B cell (primary cell): ENCODE measurements around the gene NOL4L. TPM values are rescaled to one million over a fixed set of nuclear protein-coding genes. Genes with fewer than 3 reads are reported as not detected.

Experiments used
- ATAC-seq: fragments of 200-7000 bp; cut with Tn5 transposase; one replicate; pipeline ENCODE4 v1.10.0; 2021; ENCODE audit warnings: low read depth, mild to moderate bottlenecking, moderate number of reproducible peaks, moderate library complexity
- CTCF ChIA-PET: fragments of 350-600 bp; sonication (Branson Sonifier 250); formaldehyde crosslinking; loops from one replicate; lab custom pipeline; 2021; ENCODE audit warnings: antibody characterized with exemption, inconsistent platforms; lab: Charles Lee
- POLR2A ChIA-PET: fragments of 350-600 bp; sonication (Branson Sonifier 250); formaldehyde crosslinking; loops from one replicate; lab custom pipeline; 2021; ENCODE audit warnings: antibody characterized with exemption; lab: Charles Lee
- DNase-seq: peaks from one replicate; pipeline ENCODE4 v3.0.0; 2013
- H2AFZ ChIP-seq: 2 replicates; pipeline ENCODE4 v1.6.1; 2012; ENCODE audit warnings: mild to moderate bottlenecking, low read depth, low read length; ENCODE audit not compliant: insufficient read depth, poor library complexity, severe bottlenecking
- H3K27ac ChIP-seq, 2 donors: 1 replicate in 1 of 2; 2 replicates in 1 of 2; pipeline ENCODE4 v1.5.1; 2012 to 2013; ENCODE audit warnings: low read length in 2 of 2, mild to moderate bottlenecking in 2 of 2, moderate library complexity in 1 of 2
- H3K27me3 ChIP-seq, 4 experiments: fragments of 200-600 bp in 1 of 4; sonication (generic) in 1 of 4; replicated peaks in 1 of 4; 1 replicate in 2 of 4; 2 replicates in 2 of 4; pipeline versions ENCODE4 v1.6.1 to v1.7.0; 2013 to 2016; ENCODE audit warnings: low read length in 3 of 4, mild to moderate bottlenecking in 2 of 4, mixed read lengths in 1 of 4, moderate library complexity in 1 of 4; ENCODE audit not compliant: insufficient read depth in 4 of 4, control insufficient read depth in 3 of 4; ENCODE audit errors: control extremely low read depth in 1 of 4
- H3K36me3 ChIP-seq, 2 experiments: replicated peaks in 1 of 2; 1 replicate in 1 of 2; 2 replicates in 1 of 2; pipeline versions ENCODE4 v1.6.1 to v1.7.1; 2013; ENCODE audit warnings: low read length in 1 of 2; ENCODE audit not compliant: insufficient read depth in 2 of 2, control insufficient read depth in 1 of 2; ENCODE audit errors: control extremely low read depth in 1 of 2, extremely low read depth in 1 of 2
- H3K4me1 ChIP-seq, 2 donors: fragments of 200-600 bp in 1 of 2; sonication (generic) in 1 of 2; 1 replicate in 1 of 2; 2 replicates in 1 of 2; pipeline versions ENCODE4 v1.5.1 to v1.6.1; 2013 to 2017; ENCODE audit warnings: low read length in 2 of 2; ENCODE audit not compliant: control insufficient read depth in 2 of 2, insufficient read depth in 2 of 2
- H3K4me2 ChIP-seq: replicated peaks from 2 replicates; pipeline ENCODE3; 2012; ENCODE audit warnings: mild to moderate bottlenecking, low read depth, low read length; ENCODE audit not compliant: poor library complexity, severe bottlenecking
- H3K4me3 ChIP-seq, 5 experiments: fragments of 200-600 bp in 1 of 5; sonication (generic) in 1 of 5; 1 replicate in 3 of 5; 2 replicates in 2 of 5; pipeline versions ENCODE4 v1.5.1 to v1.7.0; 2011 to 2016; ENCODE audit warnings: low read length in 4 of 5, mild to moderate bottlenecking in 4 of 5, low read depth in 2 of 5, control low read depth in 1 of 5, moderate library complexity in 1 of 5; ENCODE audit not compliant: insufficient read depth in 1 of 5; ENCODE audit errors: control extremely low read depth in 1 of 5, extremely low read depth in 1 of 5
- H3K79me2 ChIP-seq: fragments of 200-600 bp; sonication (generic); one replicate; pipeline ENCODE4 v1.6.0; 2016; ENCODE audit warnings: low read length; ENCODE audit not compliant: control insufficient read depth, insufficient read depth
- H3K9ac ChIP-seq: fragments of 200-600 bp; sonication (generic); 2 replicates; pipeline ENCODE4 v1.6.1; 2017; ENCODE audit warnings: mild to moderate bottlenecking, low read length, moderate library complexity
- H3K9me3 ChIP-seq, 3 donors: one replicate each; pipeline versions ENCODE4 v1.6.1 to v1.7.1; 2013; ENCODE audit warnings: low read length in 2 of 3; ENCODE audit not compliant: control insufficient read depth in 2 of 3, insufficient read depth in 1 of 3; ENCODE audit errors: control extremely low read depth in 1 of 3
- H4K20me1 ChIP-seq: 2 replicates; pipeline ENCODE4 v1.6.0; 2012; ENCODE audit warnings: mild to moderate bottlenecking, low read length; ENCODE audit not compliant: insufficient read depth, control insufficient read depth, poor library complexity, severe bottlenecking
- H3K27ac Mint-ChIP-seq: one replicate; pipeline ENCODE4 v1.8.0; 2021; ENCODE audit warnings: mixed read lengths
- H3K27me3 Mint-ChIP-seq: one replicate; pipeline ENCODE4 v1.8.0; 2021; ENCODE audit warnings: mixed read lengths
- H3K4me1 Mint-ChIP-seq: one replicate; pipeline ENCODE4 v1.8.0; 2021; ENCODE audit warnings: mixed read lengths
- H3K4me3 Mint-ChIP-seq: one replicate; pipeline ENCODE4 v1.8.0; 2021; ENCODE audit warnings: mixed read lengths
- H3K9me3 Mint-ChIP-seq: one replicate; pipeline ENCODE4 v1.8.0; 2022; ENCODE audit warnings: mixed read lengths; ENCODE audit not compliant: insufficient read depth
- CTCF ChIP-seq: fragments of 200-600 bp; IDR thresholded peaks from one replicate; pipeline ENCODE4 v1.8.0; 2022; ENCODE audit warnings: antibody characterized with exemption, mild to moderate bottlenecking
- EZH2 ChIP-seq: IDR thresholded peaks from 2 replicates; pipeline ENCODE4 v1.6.1; 2012; ENCODE audit warnings: borderline replicate concordance, low read depth, mild to moderate bottlenecking, moderate library complexity, low read length; ENCODE audit not compliant: insufficient read depth, poor library complexity, severe bottlenecking
- WGBS: methylation state at CpG from one replicate; pipeline ENCODE4 v1.1.5; 2013; ENCODE audit warnings: missing lambda C conversion rate; ENCODE audit not compliant: insufficient coverage; 5-methylcytosine and 5-hydroxymethylcytosine counted together
- intact Hi-C: fragments of 100-400 bp; cut with micrococcal nuclease; formaldehyde crosslinking; loops from one replicate; pipeline ENCODE4 v1.10.0; 2022
- polyA plus RNA-seq: library from polyadenylated mRNA; depleted of rRNA; stranded (reverse); fragments of >200 nt; gene quantifications from 2 replicates; pipeline ENCODE4 v1.2.3, GENCODE V29; 2012
- total RNA-seq, 2 donors: library from RNA; stranded (reverse); fragments of 120-200 nt in 1 of 2; gene quantifications; 1 replicate in 1 of 2; 2 replicates in 1 of 2; pipeline versions ENCODE4 v1.2.3 to v1.2.4, GENCODE V29; 2013 to 2022

Gene NOL4L
- total and polyA plus RNA-seq, 2 donors (not counting 1 experiment from before 2014, with no cell fraction given), result 6.5 to 7.9 TPM

- H3K4me3 Mint-ChIP-seq, result no peak overlapping the region
- Histone ChIP-seq H4K20me1 (no peaks in the 10 kb centered on the region), H3K4me3 (no peak overlapping the region), H3K4me2 (no peak overlapping the region), H2AFZ (no peak overlapping the region), H3K27ac (no peak overlapping the region), H3K79me2 (no peaks in the 10 kb centered on the region), H3K9ac (no peak overlapping the region), H3K9me3 (peaks cover 0 to 11% (median 0%) of the 10 kb centered on the region in 3 donors), H3K36me3 (no peaks in the 10 kb centered on the region), H3K4me1 (peaks cover 0 to under 1% of the 10 kb centered on the region in 2 donors), H3K27me3 (peaks cover 0 to 15% (median 0%) of the 10 kb centered on the region in 4 experiments)
- H3K4me1 Mint-ChIP-seq, result peaks cover 5% of the 10 kb centered on the region
- peaks cover 34% of the 10 kb centered on the region for H3K27me3 Mint-ChIP-seq
- WGBS, result 100% methylated on average over 2 of the region's 4 CpGs
- H3K27ac Mint-ChIP-seq, result peak overlapping the region; percentile 23
- TF ChIP-seq CTCF, result no peak
- TF ChIP-seq EZH2, result no peak
- ChIA-PET POLR2A (no interaction called here), CTCF (no interaction called here)
- ATAC-seq (no peak), DNase-seq (no peak)
- intact Hi-C loops, result no loop called here
- no peaks in the 10 kb centered on the region for H3K9me3 Mint-ChIP-seq
These were observed 24.9 kb upstream of the NOL4L start for GRCh38 chr20:32609993-32610392.

DNA sequence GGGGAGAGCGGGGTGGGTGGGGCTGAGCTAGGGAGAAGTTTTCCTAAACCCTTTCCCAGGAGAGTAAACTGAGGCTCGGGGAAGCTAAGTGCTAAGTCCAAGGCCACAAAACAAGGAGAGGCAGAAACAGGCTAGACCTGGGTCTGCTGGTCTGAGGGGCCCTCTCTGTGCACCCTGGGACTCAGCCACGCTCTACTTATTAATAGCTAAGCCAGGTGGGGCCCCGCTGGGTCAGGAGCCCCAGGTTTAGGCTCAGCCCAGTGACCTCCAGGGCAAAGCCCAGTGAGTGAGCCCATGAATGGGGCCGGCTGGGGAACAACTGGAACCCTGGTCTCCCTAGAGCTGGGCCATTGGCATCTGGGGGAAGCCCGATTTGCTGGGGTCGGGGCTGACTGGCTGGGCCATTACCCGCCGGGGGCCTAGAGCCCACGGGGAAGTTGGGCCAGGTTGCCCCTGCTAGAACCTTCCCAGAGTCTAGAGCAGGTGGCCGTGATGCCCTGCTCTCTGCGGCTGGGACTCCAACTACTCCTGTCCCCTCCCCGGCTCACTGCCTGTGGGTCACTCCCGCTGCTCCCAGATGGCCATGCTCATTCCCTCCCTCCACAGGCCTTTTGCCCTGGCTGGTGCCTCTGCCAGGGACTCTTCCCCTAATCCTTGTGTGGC, 24.1 kb upstream of the NOL4L start:
- Histone ChIP-seq H3K9me3 (peaks cover 0 to 11% (median 0%) of the 10 kb centered on the region in 3 donors), H3K27me3 (peaks cover 0 to 15% (median 0%) of the 10 kb centered on the region in 4 experiments), H3K9ac (no peak overlapping the region), H3K27ac (no peak overlapping the region), H2AFZ (no peak overlapping the region), H4K20me1 (no peaks in the 10 kb centered on the region), H3K4me2 (no peak overlapping the region), H3K4me3 (no peak overlapping the region), H3K36me3 (no peaks in the 10 kb centered on the region), H3K4me1 (peaks cover 0 to 7% of the 10 kb centered on the region in 2 donors), H3K79me2 (no peaks in the 10 kb centered on the region)
- H3K4me1 Mint-ChIP-seq, result peaks cover 13% of the 10 kb centered on the region
- ATAC-seq (no peak), DNase-seq (no peak)
- ChIA-PET CTCF (interaction anchor here (0.5 kb wide), 1 partner anchor 12 kb away, joined by 3 read pairs; no protein-coding TSS in a partner anchor), POLR2A (no interaction called here)
- WGBS, result 92% methylated on average over 13 of the region's 14 CpGs
- H3K4me3 Mint-ChIP-seq, result no peak overlapping the region
- no peaks in the 10 kb centered on the region for H3K9me3 Mint-ChIP-seq
- peaks cover 29% of the 10 kb centered on the region for H3K27me3 Mint-ChIP-seq
- intact Hi-C loops, result no loop called here
- H3K27ac Mint-ChIP-seq, result no peak overlapping the region
- no peak for TF ChIP-seq CTCF
- no peak for TF ChIP-seq EZH2
